Loucy (cell line): ENCODE data around the gene SRCIN1.

ENCODE experiments used
- H2AFZ ChIP-seq: fragments of 200-600 bp; sonication (generic); 2 replicates; pipeline ENCODE4 v1.6.0; 2016; ENCODE audit warnings: antibody characterized with exemption, mild to moderate bottlenecking, low read length, moderate library complexity
- H3F3A ChIP-seq: fragments of 200-600 bp; 2 replicates; pipeline ENCODE4 v1.6.0; 2016; ENCODE audit warnings: antibody characterized with exemption, low read depth, mild to moderate bottlenecking
- H3K27me3 ChIP-seq: fragments of 200-600 bp; sonication (generic); 2 replicates; pipeline ENCODE4 v1.6.1; 2014; ENCODE audit warnings: low read length, mild to moderate bottlenecking; ENCODE audit not compliant: insufficient read depth, poor library complexity, severe bottlenecking
- H3K36me3 ChIP-seq: fragments of 200-600 bp; sonication (generic); 2 replicates; pipeline ENCODE4 v1.6.1; 2016; ENCODE audit warnings: low read length; ENCODE audit not compliant: insufficient read depth
- H3K4me1 ChIP-seq: fragments of 200-600 bp; sonication (generic); 2 replicates; pipeline ENCODE4 v1.5.1; 2014; ENCODE audit warnings: low read length, mild to moderate bottlenecking; ENCODE audit not compliant: insufficient read depth, poor library complexity, severe bottlenecking
- H3K4me2 ChIP-seq: fragments of 200-600 bp; sonication (generic); 2 replicates; pipeline ENCODE4 v1.6.0; 2014; ENCODE audit warnings: antibody characterized with exemption, low read length, low read depth, mild to moderate bottlenecking; ENCODE audit not compliant: poor library complexity, severe bottlenecking
- H3K4me3 ChIP-seq: fragments of 200-600 bp; sonication (generic); 2 replicates; pipeline ENCODE4 v1.5.1; 2014; ENCODE audit warnings: low read length, mild to moderate bottlenecking, mixed read lengths; ENCODE audit not compliant: poor library complexity, severe bottlenecking
- H3K79me2 ChIP-seq: fragments of 200-600 bp; sonication (generic); 2 replicates; pipeline ENCODE4 v1.6.1; 2014; ENCODE audit warnings: low read length; ENCODE audit not compliant: insufficient read depth
- H3K9ac ChIP-seq: fragments of 200-600 bp; sonication (generic); 2 replicates; pipeline ENCODE4 v1.6.0; 2014; ENCODE audit warnings: mild to moderate bottlenecking, low read depth, low read length, moderate library complexity; ENCODE audit not compliant: poor library complexity, severe bottlenecking
- H3K9me2 ChIP-seq: fragments of 200-600 bp; sonication (generic); replicated peaks from 2 replicates; pipeline ENCODE4 v1.6.1; 2016; ENCODE audit warnings: low read depth, low read length, mixed read lengths
- H3K9me3 ChIP-seq: fragments of 200-600 bp; sonication (generic); 2 replicates; pipeline ENCODE4 v1.6.1; 2014; ENCODE audit warnings: mild to moderate bottlenecking, antibody characterized with exemption, low read length, low read depth; ENCODE audit not compliant: insufficient read depth
- H4K20me1 ChIP-seq: fragments of 200-600 bp; sonication (generic); 2 replicates; pipeline ENCODE4 v1.6.0; 2014; ENCODE audit warnings: antibody characterized with exemption, low read length, mild to moderate bottlenecking; ENCODE audit not compliant: insufficient read depth, poor library complexity, severe bottlenecking
- CTCF ChIP-seq: fragments of 200-600 bp; sonication (generic); conservative IDR thresholded peaks from 2 replicates; pipeline ENCODE4 v1.5.1; 2014; ENCODE audit warnings: mild to moderate bottlenecking, antibody characterized with exemption, low read length
- EZH2phosphoT487 ChIP-seq: fragments of 200-600 bp; IDR thresholded peaks from 2 replicates; pipeline ENCODE4 v1.6.1; 2018; ENCODE audit warnings: antibody characterized with exemption, mild to moderate bottlenecking, moderate library complexity, borderline replicate concordance

The SRCIN1 gene

DNA sequence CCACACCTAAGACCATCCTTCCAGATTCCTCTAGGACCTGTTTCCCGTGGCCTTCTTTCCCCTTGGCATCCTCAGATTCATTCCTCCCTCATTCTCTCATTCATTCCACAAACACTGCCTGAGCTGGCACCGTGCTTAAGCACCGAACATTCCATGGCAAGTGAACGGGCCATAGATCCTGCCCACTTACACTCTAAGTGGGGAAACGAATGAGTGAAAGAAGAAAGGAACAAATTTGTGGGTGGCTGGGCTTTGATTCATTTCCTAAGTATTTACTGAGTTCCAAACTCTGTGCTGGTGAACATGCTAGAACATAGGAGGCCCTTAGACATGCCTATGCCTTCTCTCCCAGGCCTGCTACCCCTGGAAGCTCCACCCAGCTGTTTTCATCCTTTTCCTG, 30.0 kb downstream of the SRCIN1 start:
- Histone ChIP-seq H3K27me3 (peaks cover 14% of the 10 kb centered on the region), H2AFZ (no peak overlapping the region), H3K9me2 (no peaks in the 10 kb centered on the region), H3K36me3 (no peaks in the 10 kb centered on the region), H3K4me3 (no peak overlapping the region), H3K9me3 (no peaks in the 10 kb centered on the region), H4K20me1 (no peaks in the 10 kb centered on the region), H3K79me2 (no peaks in the 10 kb centered on the region), H3K9ac (no peak overlapping the region), H3F3A (no peaks in the 10 kb centered on the region), H3K4me1 (peaks cover 12% of the 10 kb centered on the region), H3K4me2 (no peak overlapping the region)
- TF ChIP-seq CTCF = no peak
- TF ChIP-seq EZH2phosphoT487 = no peak

DNA sequence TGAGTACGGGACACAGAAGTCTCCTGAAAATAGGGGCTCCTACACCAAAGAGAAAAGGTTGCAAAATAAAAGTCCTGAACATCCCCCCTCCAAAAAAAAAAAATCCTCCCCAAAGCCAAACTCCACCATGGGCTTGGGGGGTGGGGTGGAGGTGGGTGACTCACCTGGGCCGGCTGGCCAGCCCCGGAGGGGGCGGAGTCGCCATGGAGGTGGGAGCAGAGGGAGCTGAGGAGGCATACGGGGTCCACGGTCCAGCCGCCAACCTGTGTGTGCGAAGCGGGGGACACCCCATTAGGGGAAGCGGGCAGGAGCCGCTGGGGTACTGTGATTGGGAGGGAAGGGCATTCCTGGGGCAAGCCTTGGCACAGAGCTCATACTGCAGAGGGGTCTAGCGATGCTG, 31.0 kb downstream of the SRCIN1 start:
- Histone ChIP-seq H3K36me3 (no peaks in the 10 kb centered on the region), H3K79me2 (no peaks in the 10 kb centered on the region), H4K20me1 (no peaks in the 10 kb centered on the region), H3K27me3 (peaks cover 14% of the 10 kb centered on the region), H2AFZ (no peak overlapping the region), H3K9me3 (no peaks in the 10 kb centered on the region), H3K9ac (no peak overlapping the region), H3F3A (no peaks in the 10 kb centered on the region), H3K4me3 (no peak overlapping the region), H3K4me1 (peaks cover 12% of the 10 kb centered on the region), H3K9me2 (no peaks in the 10 kb centered on the region), H3K4me2 (no peak overlapping the region)
- TF ChIP-seq EZH2phosphoT487 (no peak), CTCF (no peak)

DNA sequence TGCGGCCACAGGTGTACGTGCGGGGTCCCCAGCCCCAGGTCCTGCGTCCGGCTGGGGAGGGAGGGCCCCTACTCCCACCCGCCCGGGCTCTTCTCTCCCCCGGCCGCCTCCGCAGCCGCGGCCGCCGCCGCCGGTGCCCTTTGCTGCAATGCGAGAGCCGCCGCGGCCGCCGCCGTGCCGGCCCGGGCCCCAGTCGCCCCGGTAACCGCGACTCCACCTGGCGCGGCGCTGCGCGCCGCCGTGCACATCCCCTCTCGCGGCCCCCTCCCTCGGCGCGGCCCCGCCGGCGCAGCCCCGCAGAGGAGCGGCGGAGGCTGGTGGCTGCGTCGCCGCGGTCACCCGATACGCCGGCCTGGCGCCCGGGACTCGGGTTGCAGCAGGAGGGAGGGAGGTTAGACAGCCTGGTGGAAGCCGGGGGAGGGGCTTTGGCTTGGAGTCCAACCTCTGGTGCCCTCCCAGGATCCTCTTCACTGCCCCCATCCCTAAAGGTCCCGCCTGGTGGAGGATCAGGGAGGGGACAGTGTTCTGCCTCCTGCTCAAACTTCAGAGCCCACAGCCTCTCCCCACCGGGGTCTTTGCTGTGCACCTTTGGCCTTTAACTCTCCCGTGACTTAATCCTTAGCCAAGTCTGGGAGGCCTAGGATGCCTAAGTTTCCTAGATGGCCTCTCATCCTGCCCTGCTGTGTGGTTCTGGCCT, 32.9 kb downstream of the SRCIN1 start:
- Histone ChIP-seq H3K27me3 (peaks cover 14% of the 10 kb centered on the region), H3K4me3 (peak overlapping the region; percentile 56), H3F3A (no peaks in the 10 kb centered on the region), H3K9me3 (no peaks in the 10 kb centered on the region), H4K20me1 (no peaks in the 10 kb centered on the region), H3K4me1 (peaks cover 12% of the 10 kb centered on the region), H3K36me3 (no peaks in the 10 kb centered on the region), H2AFZ (no peak overlapping the region), H3K9ac (no peak overlapping the region), H3K79me2 (no peaks in the 10 kb centered on the region), H3K9me2 (no peaks in the 10 kb centered on the region), H3K4me2 (peak overlapping the region; percentile 68)
- no peak for TF ChIP-seq CTCF
- no peak for TF ChIP-seq EZH2phosphoT487
